GM12891 (cell line): ENCODE results near the gene CACYBP.

Experiments used
- POLR2A ChIP-seq: IDR thresholded peaks from 2 replicates; pipeline ENCODE4 v1.6.1; 2011; ENCODE audit warnings: low read depth, low read length, control low read depth
- POLR2AphosphoS5 ChIP-seq: IDR thresholded peaks from 2 replicates; pipeline ENCODE4 v1.6.1; 2011; ENCODE audit warnings: low read depth, low read length, control low read depth
- SPI1 ChIP-seq: IDR thresholded peaks from 2 replicates; pipeline ENCODE4 v1.6.1; 2011; ENCODE audit warnings: low read depth, low read length, control low read depth
- TAF1 ChIP-seq: IDR thresholded peaks from 2 replicates; pipeline ENCODE4 v1.6.1; 2011; ENCODE audit warnings: low read depth, low read length, control low read depth

- TF ChIP-seq TAF1 (no peak), POLR2A (no peak), SPI1 (no peak), POLR2AphosphoS5 (no peak)
Observed at GRCh38 chr1:174953285-174954072, 46.3 kb upstream of the CACYBP start.
